GM21529 (cell line): ENCODE data around the gene INTS6L.
"Not testable (repeated sequence)": the region's sequence is repeated elsewhere in the genome, so short reads cannot be mapped to it uniquely, and the experiment has no call there.

Experiments
- ATAC-seq: cut with Tn5 transposase; IDR thresholded peaks from one replicate; pipeline ENCODE4 v1.9.1; 2021; ENCODE audit not compliant: unreplicated experiment

INTS6L gene

GRCh38 chrX:135595543-135595942 is 75.1 kb downstream of the INTS6L start:
- ATAC-seq: no peak

- ATAC-seq: no peak
Observed at GRCh38 chrX:135596495-135596894, 76.0 kb downstream of the INTS6L start.

GRCh38 chrX:135605906-135606305 is 85.4 kb downstream of the INTS6L start:
- ATAC-seq: no peak

GRCh38 chrX:135624408-135625204 is 104.1 kb downstream of the INTS6L start:
- not testable (repeated sequence) for ATAC-seq

- ATAC-seq: no peak
Observed at GRCh38 chrX:135625995-135626394, 105.5 kb downstream of the INTS6L start.

- no peak for ATAC-seq
Observed at GRCh38 chrX:135629342-135629741, 108.9 kb downstream of the INTS6L start.
